Sigmoid colon (tissue), 4 donors: ENCODE data around the gene CCDC60.

Source experiments
- EP300 ChIP-seq, 4 donors: sonication (generic); formaldehyde crosslinking; IDR thresholded peaks; one replicate each; pipeline ENCODE4 v1.6.1; 2017; ENCODE audit warnings: antibody characterized with exemption in 4 of 4
- POLR2AphosphoS5 ChIP-seq, 4 donors: sonication (generic); formaldehyde crosslinking; IDR thresholded peaks; one replicate each; pipeline ENCODE4 v1.6.1; 2017; ENCODE audit warnings: antibody characterized with exemption in 4 of 4
- TF ChIP-seq, protein P1 (sequence below), 4 experiments: fragments of 450-650 bp in 3 of 4; fragments of 200-600 bp in 1 of 4; IDR thresholded peaks; one replicate each; pipeline ENCODE4 v1.5.1; 2016 to 2019; ENCODE audit warnings: antibody characterized with exemption in 4 of 4, mild to moderate bottlenecking in 3 of 4, moderate library complexity in 2 of 4

DNA sequence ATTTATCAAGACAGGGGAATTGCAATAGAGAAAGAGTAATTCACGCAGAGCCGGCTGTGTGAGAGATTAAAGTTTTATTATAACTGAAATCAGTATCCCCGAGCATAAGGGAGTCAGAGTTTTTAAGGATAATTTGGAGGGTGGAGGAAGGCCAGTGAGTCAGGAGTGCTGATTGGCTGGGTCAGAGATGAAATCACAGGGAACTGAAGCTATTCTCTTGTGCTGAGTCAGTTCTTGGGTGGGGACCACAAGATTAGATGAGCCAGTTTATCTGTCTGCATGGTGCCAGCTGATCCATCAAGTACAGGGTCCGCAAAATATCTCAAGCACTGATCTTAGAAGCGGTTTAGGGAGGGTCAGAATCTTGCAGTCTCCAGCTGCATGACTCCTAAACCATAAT, 96.6 kb downstream of the CCDC60 start:
- TF ChIP-seq, protein P1, sequence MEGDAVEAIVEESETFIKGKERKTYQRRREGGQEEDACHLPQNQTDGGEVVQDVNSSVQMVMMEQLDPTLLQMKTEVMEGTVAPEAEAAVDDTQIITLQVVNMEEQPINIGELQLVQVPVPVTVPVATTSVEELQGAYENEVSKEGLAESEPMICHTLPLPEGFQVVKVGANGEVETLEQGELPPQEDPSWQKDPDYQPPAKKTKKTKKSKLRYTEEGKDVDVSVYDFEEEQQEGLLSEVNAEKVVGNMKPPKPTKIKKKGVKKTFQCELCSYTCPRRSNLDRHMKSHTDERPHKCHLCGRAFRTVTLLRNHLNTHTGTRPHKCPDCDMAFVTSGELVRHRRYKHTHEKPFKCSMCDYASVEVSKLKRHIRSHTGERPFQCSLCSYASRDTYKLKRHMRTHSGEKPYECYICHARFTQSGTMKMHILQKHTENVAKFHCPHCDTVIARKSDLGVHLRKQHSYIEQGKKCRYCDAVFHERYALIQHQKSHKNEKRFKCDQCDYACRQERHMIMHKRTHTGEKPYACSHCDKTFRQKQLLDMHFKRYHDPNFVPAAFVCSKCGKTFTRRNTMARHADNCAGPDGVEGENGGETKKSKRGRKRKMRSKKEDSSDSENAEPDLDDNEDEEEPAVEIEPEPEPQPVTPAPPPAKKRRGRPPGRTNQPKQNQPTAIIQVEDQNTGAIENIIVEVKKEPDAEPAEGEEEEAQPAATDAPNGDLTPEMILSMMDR (IDR thresholded peaks at IDR 0.05): no peak
- TF ChIP-seq EP300 (IDR thresholded peaks at IDR 0.05): no peak
- no peak for TF ChIP-seq POLR2AphosphoS5 (IDR thresholded peaks at IDR 0.05)
